Muscle of back (tissue), 11 donors: ENCODE measurements around the gene EXD3. TPM values are rescaled to one million over a fixed set of nuclear protein-coding genes. Genes with fewer than 3 reads are reported as not detected.
"Not testable (repeated sequence)": the region's sequence is repeated elsewhere in the genome, so short reads cannot be mapped to it uniquely, and the experiment has no call there.

Experiments
- DNase-seq, 3 donors: peaks; one replicate each; pipeline versions ENCODE4 v3.0.0 to v3.0.0-alpha.2; 2013
- polyA plus RNA-seq, 10 donors: library from polyadenylated mRNA; unstranded; fragments of 120-200 nt; gene quantifications; one replicate each; pipeline ENCODE4 v1.2.1, GENCODE V29; 2013; ENCODE audit not compliant: insufficient read length in 10 of 10

The EXD3 gene
- polyA plus RNA-seq, 10 donors: 8.2 to 14.1 (median 9.3) TPM

GRCh38 chr9:137412431-137412830, 10.5 kb downstream of the EXD3 start:
- DNase-seq: no peak

- DNase-seq: peak in 2 of 3 donors; percentile 37 to 68
These were observed 11.1 kb downstream of the EXD3 start for GRCh38 chr9:137411645-137412380.

GRCh38 chr9:137411260-137411644, 11.7 kb downstream of the EXD3 start:
- no peak for DNase-seq

GRCh38 chr9:137410891-137411249, 12.1 kb downstream of the EXD3 start:
- no peak for DNase-seq

- DNase-seq: not testable (repeated sequence)
These were observed 12.6 kb downstream of the EXD3 start for GRCh38 chr9:137410236-137410890.

- no peak for DNase-seq
These were observed 13.4 kb downstream of the EXD3 start for GRCh38 chr9:137409515-137409914.

- no peak for DNase-seq
These were observed 14.1 kb downstream of the EXD3 start for GRCh38 chr9:137408651-137409405.

GRCh38 chr9:137407590-137408300, 15.2 kb downstream of the EXD3 start:
- peak in 2 of 3 donors; percentile 65 to 81 for DNase-seq

- DNase-seq: peak in 2 of 3 donors; percentile 64 to 87
These were observed 15.9 kb downstream of the EXD3 start for GRCh38 chr9:137406876-137407589.

- no peak for DNase-seq
These were observed 16.7 kb downstream of the EXD3 start for GRCh38 chr9:137406085-137406760.

- no peak for DNase-seq
These were observed 17.3 kb downstream of the EXD3 start for GRCh38 chr9:137405677-137406081.

GRCh38 chr9:137404961-137405567, 17.9 kb downstream of the EXD3 start:
- no peak for DNase-seq

- no peak for DNase-seq
These were observed 19.7 kb downstream of the EXD3 start for GRCh38 chr9:137403269-137403668.

GRCh38 chr9:137402746-137403145, 20.2 kb downstream of the EXD3 start:
- DNase-seq: no peak

- DNase-seq: no peak
These were observed 24.1 kb downstream of the EXD3 start for GRCh38 chr9:137398561-137399468.

GRCh38 chr9:137397675-137398423, 25.1 kb downstream of the EXD3 start:
- no peak for DNase-seq

- DNase-seq: no peak
These were observed 26.2 kb downstream of the EXD3 start for GRCh38 chr9:137396634-137397367.

GRCh38 chr9:137396227-137396626, 26.7 kb downstream of the EXD3 start:
- DNase-seq: no peak
